NCI-H82 treated with DMSO at 0.1 percent for 48 hours (cell line): ENCODE data around the gene LHX4.
A peak's percentile ranks its signal among the peaks of the same experiment; 100 is the strongest.

Experiments used
- DNase-seq: peaks from one replicate; lab custom pipeline; 2025; ENCODE audit not compliant: unreplicated experiment; lab: John Stamatoyannopoulos, UW

LHX4 gene

DNA sequence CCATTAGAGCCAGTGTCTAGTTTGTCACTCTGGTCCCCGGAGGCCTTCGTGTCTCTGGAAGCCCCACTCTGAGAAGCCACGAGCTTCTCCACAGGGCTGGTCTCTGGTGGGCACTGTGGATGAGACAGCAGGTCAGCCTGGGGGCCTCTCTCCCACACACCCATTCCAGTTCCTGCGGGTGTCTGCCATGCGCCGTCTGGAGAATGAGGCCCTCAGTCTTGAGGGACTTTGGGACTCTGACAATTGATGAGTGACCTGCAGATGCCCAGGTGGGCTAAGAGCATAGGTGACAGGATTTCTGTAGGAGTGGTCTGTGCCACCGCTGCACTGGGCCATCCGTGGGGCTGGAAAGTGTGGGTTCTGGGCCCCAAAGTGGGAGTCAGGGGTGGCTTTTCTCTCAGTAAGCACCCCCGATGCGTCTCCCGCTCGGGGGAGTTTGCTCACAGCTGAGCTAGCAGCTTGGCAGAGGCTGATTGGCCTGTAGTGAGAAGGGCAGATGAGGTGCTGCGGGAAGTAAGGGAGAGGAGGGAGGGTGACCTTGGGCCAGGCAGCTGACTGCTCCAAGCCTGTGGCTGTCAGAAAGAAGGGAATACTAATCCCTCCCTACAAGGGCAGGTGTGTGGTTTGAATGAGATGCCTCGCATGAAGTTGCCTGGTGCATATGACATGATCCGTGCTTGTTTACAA lies 26.4 kb downstream of the LHX4 start:
- peak; percentile 66 for DNase-seq

DNA sequence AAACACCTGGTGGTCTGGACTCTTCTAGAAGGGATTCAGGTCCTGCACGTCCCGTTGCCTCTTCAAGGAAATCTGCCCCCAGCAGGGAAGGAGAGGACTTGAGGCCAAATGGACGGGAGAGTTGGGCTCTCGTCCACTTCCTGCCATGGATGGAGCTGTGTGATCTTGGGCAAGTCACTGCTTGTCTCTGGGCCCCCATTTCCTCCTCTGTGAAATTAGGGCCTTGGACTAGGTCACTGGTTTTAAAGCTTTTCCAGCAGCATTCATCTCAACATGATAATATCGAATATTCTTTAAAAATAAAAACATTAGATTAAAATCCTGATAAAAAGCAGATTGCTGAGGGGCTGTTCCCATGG lies 26.9 kb downstream of the LHX4 start:
- DNase-seq, result no peak

DNA sequence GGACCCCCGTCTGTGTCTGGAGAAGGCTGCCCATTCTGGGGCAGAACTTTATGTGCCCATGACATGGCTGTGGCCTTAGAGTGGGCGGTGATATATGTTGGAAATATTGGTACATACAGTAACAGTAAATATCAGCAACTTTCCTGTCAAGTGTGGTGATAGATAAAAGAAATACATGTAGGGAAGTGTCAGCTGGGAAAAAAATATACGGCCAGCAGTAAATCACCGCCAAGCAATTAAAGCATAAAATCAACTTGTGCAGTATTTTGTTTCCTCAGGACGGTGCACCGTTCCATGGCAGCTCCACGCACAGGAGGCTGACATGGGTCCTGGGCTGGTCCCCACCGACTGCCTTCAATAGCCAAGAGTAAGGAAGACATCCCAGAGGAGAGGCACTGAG lies 27.4 kb downstream of the LHX4 start:
- no peak for DNase-seq

DNA sequence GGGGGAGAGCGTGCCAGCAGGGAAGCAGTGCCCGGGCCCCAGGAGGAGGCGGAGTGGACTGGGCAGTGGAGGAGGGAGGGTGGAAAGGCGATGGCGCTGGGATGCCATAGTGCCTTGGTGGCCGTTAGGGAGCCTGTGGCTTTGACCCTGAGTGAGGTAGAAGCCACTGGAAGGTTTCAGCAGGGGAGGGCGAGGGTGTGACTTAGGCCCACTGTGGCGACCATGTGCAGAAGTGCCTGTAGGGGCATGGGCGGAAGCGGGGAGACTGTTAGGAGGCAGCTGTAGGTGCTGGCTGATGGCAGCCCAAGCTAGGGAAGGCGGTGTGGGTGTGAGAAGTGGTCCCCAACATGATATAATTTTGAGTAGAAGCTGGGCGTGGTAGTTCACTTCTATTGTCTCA lies 28.2 kb downstream of the LHX4 start:
- DNase-seq, result no peak

DNA sequence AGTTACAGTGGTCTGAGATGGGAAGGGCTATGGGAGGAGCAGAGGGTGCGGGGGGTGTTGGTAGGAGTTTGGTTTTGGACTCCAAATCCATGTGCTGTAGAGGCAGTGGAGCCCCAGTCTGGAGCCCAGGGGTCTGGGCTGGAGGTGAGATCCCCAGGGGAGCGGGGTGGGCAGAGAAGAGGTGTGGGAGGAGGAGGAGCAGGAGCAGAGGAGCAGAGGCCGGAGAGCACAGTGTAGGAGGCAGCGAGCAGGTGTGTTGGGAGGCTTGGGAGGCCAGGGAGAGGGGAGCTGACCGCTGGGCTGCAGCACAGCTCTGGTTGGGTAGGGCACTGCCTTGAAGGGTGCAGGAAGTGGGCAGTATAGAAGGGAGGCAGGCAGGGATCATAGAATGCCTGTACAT lies 28.9 kb downstream of the LHX4 start:
- no peak for DNase-seq

DNA sequence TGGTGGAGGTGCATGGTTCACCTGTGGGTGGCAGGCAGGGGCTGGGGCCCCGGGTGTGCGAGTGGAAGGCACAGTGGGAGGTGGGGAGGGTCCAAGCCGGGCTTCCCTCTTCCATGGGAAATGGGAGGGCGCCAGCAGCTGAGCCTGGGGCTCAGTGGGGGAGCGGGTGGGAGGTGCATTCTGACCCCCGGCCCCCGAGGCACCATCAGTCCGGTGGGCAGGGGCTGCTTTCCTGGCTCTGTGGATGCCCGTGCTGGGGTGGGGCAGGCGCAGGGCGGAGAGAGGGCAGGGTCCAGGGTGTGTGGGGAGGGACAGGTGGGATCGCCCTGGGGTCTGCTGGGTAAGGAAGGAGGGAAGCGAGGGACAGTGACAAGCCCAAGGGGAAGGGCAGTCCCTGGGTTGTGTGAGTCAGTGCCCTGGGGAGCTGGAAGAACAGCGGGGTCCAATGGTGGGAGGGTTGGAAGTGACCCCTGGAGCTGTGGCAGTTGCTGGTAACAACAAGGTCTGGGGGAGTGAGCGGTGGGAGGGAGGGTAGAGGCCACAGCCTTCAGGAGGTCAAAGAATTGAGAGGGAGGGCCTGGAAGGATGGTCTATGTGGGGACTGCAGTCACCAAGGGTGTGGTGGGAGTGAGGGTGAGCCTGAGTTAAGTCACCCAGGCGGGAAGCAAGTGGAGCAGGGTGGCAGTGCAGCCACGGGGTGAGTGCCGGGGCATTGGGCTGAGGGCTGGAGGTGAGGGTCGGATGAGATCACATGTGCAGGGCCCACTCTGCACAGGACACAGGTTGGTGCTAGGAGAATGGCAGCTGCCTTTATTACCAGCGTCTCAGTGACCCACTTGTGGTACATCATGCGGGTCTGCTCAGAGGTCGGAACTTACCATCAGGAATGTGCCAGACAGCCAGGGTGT lies 29.6 kb downstream of the LHX4 start:
- DNase-seq, result no peak

DNA sequence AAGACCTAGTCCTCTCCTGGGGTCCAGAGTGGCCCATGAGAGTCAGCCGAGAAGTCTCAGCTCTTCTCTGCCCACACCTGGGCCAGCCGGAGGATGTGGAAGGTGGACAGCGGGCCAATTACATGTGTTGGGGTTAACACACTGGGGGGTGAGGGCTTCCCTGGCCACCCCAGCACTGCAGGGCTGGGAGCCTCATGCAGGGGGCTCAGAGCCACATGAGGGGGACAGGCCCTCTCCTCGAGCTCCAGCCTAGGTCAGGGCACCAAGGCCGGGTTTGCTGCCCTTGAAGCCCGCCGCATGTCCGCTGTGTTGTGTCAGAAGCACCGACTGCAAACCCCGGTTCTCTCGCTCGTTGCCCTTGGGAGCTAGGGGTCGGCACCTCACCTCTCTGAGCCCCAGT lies 30.5 kb downstream of the LHX4 start:
- no peak for DNase-seq

DNA sequence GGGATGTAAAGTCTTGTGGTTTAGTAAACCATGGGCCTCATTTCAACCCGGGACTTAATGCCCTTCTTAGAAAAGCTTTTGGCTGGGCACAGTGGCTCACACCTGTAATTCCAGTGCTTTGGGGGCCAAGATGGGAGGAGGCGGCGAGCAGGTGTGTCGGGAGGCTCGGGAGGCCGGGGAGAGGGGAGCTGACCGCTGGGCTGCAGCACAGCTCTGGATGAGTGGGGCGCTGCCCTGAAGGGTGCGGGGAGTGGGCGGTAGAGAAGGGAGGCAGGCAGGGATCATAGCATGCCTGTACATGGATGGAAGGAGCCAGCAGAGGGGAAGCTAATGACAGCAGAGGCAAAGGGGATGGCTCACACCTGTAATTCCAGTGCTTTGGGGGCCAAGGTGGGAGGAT lies 31.0 kb downstream of the LHX4 start:
- DNase-seq, result no peak

DNA sequence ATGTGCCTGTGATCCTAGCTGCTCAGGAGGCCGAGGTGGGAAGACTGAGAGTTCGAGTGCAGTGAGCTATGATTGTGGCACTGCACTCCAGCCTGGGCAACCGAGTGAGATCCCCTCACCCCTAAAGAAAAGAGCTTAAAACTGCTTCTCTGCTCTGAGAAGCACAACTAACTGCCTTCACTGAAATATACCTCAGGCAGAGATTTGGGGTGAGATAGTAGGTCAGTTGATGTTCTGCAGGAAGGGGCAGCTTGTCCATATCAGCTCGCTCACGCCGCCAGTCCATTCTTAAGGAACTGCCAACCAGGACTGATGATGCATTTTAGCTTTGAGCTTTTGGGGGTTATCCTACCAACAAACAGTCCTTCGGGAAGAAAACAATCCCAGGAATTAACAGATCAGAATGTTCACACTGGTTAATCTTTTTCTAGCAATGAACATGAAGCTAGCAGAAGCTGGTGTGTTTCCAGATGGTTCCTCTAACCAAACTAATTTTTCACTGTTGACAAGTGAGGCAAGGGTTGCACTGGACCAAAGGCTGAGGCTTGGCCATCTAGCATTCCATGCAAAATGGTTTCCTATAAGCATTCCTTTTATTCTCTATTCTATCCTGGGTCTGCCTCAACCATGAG lies 31.6 kb downstream of the LHX4 start:
- no peak for DNase-seq

DNA sequence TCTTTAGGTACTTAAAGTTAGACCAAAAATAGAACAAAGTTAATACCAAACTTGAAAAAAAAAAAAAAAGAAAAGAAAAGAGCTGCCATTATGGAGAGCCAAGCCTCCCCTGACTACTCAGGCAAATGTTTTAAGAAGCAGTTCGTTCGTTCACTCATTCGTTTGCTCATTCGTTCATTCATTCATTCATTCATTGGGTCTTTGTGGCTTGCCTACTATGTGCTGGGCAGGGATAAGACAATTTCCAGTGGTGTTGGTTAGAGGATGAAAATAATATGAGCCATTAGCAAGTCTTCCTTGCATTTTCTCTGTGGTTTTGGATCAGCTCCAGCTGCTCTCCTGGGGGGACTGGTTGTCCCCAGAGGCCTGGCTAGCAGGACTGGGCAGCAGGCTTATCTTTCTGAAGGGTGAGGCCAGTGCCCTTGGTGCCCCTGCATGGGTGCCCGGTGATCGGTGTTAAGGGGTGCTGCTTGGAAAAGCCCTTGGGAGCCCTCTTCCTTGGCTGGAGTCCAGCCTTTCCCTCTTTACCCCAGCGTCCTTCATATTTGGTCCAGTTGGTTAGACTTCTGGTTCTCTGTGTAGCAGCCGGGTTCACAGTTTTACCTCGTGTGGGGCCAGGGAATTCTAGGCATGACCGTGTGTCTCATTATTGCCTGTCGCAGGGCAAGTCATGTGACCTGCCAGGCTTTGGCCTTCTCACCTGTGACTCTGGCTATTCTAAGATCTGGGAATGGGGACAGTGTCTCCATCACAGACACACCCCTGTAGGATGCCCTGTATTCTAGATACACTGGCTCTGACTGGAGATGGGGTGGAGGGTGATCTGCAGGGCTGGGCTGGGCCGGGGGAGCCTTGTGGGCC lies 32.8 kb downstream of the LHX4 start:
- DNase-seq, result no peak

DNA sequence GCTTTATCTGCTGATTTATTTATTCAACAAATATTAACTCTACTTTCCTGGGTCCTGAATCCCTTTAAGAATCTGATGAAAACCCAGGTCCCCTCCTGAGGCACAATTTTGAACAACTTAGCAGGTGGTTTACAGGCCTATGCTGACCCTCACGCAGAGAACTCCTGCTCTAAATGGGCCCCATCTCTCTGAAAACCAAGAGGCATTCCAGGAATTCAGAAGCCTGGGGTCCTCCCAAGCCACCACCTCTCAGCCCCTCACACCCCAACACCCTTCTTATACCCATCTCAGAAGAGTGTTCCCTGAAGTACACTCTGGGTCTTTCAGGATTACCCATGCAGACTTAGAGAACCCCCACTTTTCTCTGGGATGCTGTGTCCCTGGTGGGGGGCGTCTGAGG lies 34.5 kb downstream of the LHX4 start:
- DNase-seq, result no peak

DNA sequence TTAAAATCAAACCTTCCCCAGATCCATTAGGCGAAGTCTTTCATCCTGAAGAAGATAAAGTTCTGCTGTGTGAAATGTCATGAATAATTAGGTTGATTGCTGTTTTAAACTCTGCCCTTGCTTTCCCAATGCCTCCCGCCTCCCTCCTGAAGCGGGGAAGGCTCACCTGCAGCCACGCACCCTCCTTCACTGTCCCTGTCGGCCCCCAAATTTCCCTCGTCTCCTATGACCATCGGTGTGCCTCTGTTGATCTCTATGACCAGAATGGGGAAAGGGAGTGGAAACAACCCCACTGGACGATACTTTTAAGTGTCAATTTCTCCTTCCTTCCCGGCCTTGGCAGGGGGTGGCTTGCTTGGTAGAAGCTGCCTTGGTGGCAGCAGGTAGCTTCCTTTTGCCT lies 35.1 kb downstream of the LHX4 start:
- no peak for DNase-seq

DNA sequence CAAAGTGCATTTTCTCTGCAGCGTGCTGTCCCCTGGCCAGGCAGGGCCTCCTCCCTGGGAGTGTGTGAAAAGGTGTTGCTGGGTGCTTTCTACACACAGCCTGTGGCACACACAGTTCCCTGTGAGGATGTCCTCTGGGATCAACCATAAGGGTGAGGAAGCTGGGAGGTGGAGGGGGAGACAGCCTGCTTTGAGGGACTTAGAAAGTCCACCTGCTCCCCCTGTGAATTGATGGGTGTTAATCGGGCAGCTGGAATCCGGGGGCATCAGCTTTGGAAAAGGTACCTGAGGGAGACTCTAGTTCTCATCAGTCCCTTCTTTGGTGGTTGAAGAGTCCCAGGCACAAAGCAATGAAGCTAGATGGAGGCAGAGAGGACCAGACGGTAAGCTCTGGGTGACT lies 35.8 kb downstream of the LHX4 start:
- DNase-seq, result no peak

DNA sequence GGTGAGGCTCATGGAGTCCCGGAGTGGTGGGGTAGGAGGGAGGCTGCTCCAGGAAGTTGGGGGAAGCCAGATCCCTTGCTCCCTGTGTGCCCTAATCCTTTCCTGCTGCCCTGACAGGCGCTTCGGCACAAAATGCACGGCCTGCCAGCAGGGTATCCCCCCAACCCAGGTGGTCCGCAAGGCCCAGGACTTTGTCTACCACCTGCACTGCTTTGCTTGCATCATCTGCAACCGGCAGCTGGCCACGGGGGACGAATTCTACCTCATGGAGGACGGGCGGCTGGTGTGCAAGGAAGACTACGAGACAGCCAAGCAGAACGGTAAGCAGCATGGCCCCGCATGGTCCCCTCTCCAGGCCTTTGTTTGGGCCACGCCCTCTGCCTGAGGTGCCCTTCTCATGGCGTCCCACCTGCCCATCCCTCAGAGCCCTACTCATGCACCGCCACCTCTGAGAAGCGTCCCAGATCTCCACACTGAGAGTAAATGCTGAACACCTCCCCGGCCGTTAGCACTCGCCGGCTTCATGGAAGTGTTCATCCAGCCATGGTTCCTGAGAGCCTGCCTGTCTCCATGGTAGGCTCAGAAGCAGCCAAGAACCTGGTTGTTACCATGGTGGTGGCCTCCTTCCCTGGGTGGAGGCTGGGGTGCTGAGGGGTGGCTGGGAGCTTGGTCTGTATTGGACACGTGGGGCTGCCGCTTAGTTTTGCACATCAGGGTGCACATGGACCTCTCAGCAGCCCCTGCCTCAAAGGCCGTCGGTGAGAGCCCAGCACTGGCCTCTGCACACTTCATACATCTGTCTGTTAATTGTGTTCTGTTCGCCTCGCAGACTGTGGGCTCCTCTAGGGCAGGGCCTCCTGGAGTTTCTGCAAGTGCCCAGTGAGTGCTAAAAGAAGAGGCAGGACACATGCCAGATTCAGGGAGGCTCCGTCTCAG lies 36.5 kb downstream of the LHX4 start:
- DNase-seq, result no peak

DNA sequence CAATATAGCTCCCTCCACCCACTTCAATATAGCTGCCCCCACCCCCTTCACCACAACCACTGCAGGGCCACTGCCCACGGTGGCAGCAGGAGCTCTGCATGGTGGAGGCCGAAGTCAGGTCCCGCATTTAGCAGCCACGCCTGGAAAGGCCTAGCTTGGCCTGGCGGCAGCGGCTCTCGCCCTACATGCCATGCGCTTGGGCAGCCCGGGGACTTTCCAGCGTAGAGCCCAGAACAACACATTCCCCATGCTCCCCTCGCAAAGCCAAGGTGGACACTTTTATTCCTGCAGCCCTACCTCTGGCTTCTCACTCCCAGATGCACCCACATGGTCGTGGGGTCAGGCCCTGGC lies 37.1 kb downstream of the LHX4 start:
- no peak for DNase-seq

DNA sequence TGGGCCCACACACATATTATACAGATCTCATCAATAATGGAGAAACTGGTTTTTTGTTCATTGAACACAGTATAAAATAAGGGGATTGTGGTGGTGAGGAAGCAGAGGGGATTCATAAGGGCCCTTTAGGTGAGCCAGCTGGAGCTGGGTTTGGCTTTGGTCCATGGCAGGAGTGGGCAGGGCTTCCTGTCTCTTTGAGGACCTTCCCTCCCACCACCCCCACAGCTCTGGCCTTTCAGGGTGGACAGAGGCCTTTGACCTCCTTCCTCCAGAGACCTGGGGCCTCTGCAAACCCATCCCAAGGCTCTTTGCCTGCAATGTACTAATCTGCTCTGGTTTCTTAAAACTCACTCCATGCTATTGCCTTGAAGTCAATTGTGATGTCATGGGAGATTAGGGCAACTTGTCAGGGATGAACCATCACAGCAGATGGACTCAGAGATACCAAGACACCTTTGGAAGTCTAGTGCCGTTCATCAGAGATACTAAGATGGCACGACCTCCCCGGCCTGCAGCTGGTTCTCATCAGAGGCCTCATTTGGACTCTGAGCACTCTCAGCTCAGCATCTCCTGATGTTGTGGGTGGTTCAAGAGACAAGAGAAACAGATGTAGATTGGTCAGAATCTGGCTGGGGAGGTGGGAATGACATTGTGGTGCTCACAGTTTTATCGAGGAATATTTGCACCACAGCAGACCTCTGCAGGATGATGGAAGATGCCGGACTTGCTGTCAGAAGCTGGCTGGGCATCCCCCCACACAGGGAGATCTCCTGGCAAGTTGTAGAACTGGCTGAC lies 37.9 kb downstream of the LHX4 start:
- peak; percentile 18 for DNase-seq

DNA sequence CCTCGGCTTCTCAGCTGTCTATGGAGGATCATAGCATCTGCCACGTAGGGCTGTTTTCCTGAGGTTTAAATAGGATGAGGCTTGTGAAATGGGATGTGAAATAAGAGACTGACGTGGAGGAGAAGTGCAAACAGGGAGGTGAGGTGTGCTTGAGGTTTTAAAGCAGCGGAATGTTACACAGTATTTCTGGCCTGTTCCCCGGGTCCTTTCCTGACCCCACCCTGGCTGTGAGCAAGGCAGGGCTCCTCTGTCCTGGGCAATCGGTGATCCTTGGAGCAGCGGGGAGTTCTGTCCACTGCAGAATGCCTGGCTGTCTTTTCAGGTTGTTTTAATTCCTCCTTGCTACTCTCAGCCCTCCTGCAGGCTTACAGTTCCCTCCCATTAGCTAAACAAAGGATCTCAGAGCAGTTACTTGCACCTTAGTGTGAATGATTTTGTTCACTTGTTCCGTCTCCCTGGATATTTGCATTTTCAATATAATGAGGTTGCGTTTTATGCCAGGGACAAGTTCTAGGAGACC lies 38.6 kb downstream of the LHX4 start:
- peak; percentile 39 for DNase-seq

DNA sequence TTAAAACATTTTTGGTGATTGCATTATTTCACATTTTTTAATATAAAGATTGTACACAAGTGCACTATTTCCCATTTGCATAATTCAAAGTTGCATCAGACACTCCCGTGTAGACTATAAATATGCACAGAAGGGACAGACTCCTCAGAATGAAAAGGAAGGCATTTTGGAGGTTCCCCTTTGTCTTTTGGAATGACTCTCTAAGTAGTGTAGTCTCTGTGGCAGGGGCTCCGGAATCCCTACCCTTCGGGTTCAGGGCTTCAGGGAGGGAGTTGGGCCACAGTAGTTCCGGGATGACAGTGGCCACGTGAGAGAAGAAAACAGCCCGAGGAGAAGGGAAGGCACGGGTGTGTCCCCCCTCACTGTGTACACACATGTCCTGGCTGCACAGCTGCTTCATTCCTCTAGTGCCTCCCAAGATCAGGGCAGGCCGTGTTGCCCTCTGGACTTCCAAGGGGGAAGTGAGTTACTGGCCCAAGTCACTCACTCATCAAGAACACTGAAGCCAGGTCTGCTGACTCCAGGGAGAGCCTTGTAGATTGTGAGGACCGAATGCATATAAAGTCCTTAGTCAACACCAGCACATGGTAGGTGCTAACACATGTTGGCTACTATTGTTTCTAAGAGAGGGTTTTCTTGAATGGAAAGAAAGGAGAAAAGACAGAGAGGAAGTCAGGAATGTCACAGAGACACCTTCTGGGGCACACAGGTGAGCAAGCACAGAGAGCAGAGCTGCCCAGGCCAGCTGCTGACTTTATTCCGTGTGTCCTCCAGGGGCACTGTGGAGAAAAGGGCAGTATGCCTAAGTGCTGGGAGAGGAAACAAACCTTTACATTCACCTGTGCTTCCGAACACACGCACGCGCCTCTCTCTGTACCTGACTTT lies 39.8 kb downstream of the LHX4 start:
- peak; percentile 23 for DNase-seq
